SK-N-MC (cell line): ENCODE results near the gene SFRP5.

ENCODE experiments used
- DNase-seq: peaks from one replicate; pipeline ENCODE4 v3.0.0-alpha.2; 2011; ENCODE audit warnings: low read depth, low spot score
- H3K27ac ChIP-seq: fragments of 200-600 bp; sonication (generic); 2 replicates; pipeline ENCODE4 v1.5.1; 2016; ENCODE audit warnings: mixed run types
- H3K36me3 ChIP-seq: fragments of 200-600 bp; sonication (generic); 2 replicates; pipeline ENCODE4 v1.6.1; 2017; ENCODE audit warnings: antibody characterized with exemption, low read length, mixed read lengths; ENCODE audit not compliant: insufficient read depth
- H3K4me3 ChIP-seq: fragments of 200-600 bp; sonication (generic); 2 replicates; pipeline ENCODE4 v1.5.1; 2016
- H3K9ac ChIP-seq: fragments of 200-600 bp; sonication (generic); 2 replicates; pipeline ENCODE4 v1.8.0; 2017; ENCODE audit warnings: mixed run types, mixed read lengths; ENCODE audit not compliant: insufficient read length
- H3K9me3 ChIP-seq: fragments of 200-600 bp; sonication (generic); 2 replicates; pipeline ENCODE4 v1.6.1; 2017; ENCODE audit warnings: low read depth, mild to moderate bottlenecking, antibody characterized with exemption, low read length, moderate library complexity, mixed read lengths
- EZH2 ChIP-seq: fragments of 200-600 bp; sonication (generic); IDR thresholded peaks from one replicate; pipeline ENCODE4 v1.6.1; 2017; ENCODE audit warnings: antibody characterized with exemption
- FOXP2 ChIP-seq: optimal IDR thresholded peaks from 2 replicates; pipeline ENCODE3; 2011; ENCODE audit warnings: mild to moderate bottlenecking, moderate library complexity; ENCODE audit not compliant: insufficient read depth; ENCODE audit errors: extremely low read length, control extremely low read depth
- POLR2AphosphoS5 ChIP-seq: IDR thresholded peaks from 2 replicates; pipeline ENCODE4 v1.6.1; 2012; ENCODE audit warnings: mild to moderate bottlenecking, low read depth, low read length, borderline replicate concordance

Gene SFRP5

DNA sequence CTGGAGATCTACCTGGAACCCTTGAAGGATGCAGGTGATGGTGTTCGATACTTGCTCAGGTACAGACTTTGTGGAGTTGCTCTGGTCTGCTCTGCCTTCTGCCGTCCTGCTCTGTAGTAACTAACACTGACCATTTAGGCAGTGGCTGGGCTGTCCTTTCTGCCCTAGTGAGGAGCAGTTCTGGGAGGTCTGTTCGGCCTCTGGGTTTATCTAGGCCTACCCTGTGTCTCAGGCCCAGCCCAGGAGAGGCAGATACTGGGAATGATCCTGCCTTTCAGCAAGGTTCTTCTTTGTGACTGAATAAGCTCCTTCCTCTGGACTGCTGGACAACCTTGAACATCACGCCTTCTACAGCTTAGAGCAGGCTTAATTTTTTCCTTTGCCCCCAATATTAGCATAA lies 33.2 kb downstream of the SFRP5 start:
- Histone ChIP-seq H3K4me3 (no peak overlapping the region), H3K27ac (no peak overlapping the region), H3K36me3 (no peaks in the 10 kb centered on the region; the same call in 1 of the 2 replicates), H3K9ac (no peak overlapping the region), H3K9me3 (no peaks in the 10 kb centered on the region)
- no peak for DNase-seq
- no peak for TF ChIP-seq POLR2AphosphoS5
- TF ChIP-seq EZH2: no peak
- TF ChIP-seq FOXP2: no peak

DNA sequence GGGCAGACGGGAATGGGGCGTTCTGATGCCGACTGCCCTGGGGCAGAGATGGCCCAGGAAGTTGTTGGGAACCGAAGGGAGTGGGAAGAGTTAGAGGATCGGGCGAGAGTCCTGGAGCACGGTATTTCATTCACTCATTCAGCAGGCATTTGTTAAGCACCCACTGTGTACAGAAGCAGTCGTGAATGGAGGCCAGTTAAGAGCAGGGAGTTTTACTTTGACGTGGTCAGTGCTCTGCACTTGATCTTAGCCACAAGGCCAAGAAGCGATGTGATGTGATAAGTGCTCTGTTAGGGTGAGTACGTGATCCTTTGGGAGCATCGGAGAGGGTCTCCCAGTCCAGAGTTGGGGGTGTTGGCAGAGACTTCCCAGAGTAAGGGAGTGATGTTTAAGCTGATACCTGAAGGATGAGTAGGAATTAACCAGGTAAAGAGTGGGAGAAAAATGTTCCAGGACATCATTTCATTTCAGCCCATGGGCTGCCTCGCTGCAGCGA lies 34.0 kb downstream of the SFRP5 start:
- TF ChIP-seq FOXP2 (no peak), POLR2AphosphoS5 (no peak), EZH2 (no peak)
- Histone ChIP-seq H3K9ac (peak overlapping the region; percentile 87), H3K27ac (no peak overlapping the region), H3K4me3 (peak overlapping the region; percentile 83), H3K9me3 (no peaks in the 10 kb centered on the region), H3K36me3 (no peaks in the 10 kb centered on the region; the same call in 1 of the 2 replicates)
- DNase-seq: no peak

DNA sequence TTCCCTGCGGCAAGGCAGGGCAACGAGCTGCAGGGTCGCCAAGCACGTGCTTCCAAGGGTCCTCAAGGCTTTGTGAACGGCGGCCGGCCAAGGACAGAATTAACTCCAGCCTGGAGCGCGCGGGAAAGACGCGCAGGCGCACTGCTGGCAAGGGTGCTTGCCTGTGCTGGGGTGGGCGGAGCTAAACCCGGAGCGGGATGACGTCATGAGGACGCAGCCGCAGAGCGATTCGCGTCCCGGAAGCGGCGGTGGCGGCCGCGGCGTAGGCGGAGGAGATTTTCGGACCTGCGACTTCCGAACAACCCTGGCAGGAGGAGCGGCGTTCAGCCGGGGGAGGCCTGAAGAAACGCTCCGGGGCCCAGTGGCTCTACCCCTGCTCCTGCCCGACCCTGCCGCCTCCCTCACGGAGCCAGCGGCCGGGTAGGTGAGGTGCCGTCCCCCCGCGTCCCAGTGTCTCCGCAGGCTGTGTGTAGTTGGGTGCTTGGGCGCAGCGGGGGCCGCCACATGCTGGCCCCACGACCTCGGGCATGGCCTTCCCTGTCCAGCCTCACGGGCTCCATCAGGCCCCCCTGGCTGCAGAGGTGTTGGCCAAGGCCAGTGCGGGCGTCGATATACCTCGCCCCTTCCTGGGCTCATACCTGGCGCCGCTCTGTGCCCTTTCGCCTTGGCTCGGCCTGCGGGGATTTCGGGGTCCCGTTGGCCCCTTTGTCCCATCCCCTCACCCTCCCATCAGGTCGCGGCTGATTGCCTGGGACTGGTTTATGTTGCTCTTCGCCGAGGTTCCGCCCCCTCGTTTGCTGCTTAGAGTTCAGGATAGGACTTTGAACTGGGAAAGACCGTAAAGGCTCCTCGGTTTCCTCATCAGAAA lies 34.7 kb downstream of the SFRP5 start, which contains the start of gene ZFYVE27:
Gene ZFYVE27, plus strand, starts transcription at position 227 of the 868 bp plus-strand sequence. CDS start 1,350 bp downstream, outside the sequence.
- peak within 1 kb of the TSS; percentile 83 for H3K4me3 ChIP-seq
- no peak for TF ChIP-seq FOXP2
- TF ChIP-seq POLR2AphosphoS5: peak; percentile 71
- TF ChIP-seq EZH2: no peak
- H3K27ac ChIP-seq: no peak within 1 kb of the TSS
- no peaks in the 10 kb centered on the region for H3K9me3 ChIP-seq
- peak; percentile 39 for DNase-seq
- peak within 1 kb of the TSS; percentile 87 for H3K9ac ChIP-seq
- H3K36me3 ChIP-seq: no peaks in the 10 kb centered on the region; the same call in 1 of the 2 replicates

DNA sequence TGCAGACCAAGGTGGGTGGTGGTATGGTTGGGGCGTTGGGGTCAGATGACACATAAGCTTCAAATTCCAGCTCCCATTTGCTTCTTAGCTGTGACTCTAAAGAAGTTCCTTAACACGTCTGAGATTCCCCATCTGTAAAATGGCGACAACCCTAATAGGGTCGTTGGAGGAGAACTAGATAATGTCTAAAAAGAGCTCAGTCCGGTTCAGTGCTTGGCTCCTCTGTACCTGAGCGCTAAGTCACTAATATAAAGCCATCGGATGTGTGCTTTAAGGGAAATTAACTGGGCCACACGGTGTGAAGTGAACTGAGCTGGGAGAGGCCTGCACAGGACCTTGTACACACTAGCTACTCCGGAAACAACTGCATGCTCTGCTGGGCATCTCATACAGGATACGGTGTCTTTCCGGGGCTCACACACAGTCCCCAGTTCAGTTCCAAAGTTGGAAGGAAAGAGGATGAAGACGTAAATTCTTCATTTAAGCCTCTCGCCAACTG lies 35.3 kb downstream of the SFRP5 start:
- no peaks in the 10 kb centered on the region for H3K9me3 ChIP-seq
- peak overlapping the region; percentile 83 for H3K4me3 ChIP-seq
- TF ChIP-seq EZH2 (no peak), POLR2AphosphoS5 (no peak), FOXP2 (no peak)
- no peak overlapping the region for H3K9ac ChIP-seq
- no peaks in the 10 kb centered on the region; the same call in 1 of the 2 replicates for H3K36me3 ChIP-seq
- H3K27ac ChIP-seq: no peak overlapping the region
- no peak for DNase-seq

DNA sequence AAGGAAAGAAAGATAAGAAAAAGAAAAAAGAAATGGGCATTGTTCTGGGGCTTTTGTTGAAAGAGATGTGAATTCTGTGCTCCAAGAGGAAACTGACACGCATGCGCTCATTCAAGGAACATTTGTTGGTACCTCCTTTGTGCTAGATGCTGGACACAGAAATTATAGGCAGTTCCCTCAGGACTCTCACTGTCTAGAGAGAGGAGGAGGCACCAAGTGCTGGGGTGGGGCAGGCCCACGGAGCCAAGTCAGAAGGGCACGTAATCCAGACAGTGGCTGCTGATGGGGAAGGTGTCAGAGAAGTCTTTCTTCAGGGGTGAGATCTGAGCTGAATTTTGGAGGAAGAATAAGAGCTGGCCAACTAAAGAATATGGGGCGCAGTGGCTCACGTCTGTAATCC lies 37.8 kb downstream of the SFRP5 start:
- H3K9ac ChIP-seq: no peak overlapping the region
- DNase-seq: no peak
- no peaks in the 10 kb centered on the region for H3K36me3 ChIP-seq
- no peaks in the 10 kb centered on the region for H3K9me3 ChIP-seq
- no peak overlapping the region for H3K4me3 ChIP-seq
- TF ChIP-seq EZH2: no peak
- no peak for TF ChIP-seq FOXP2
- no peak for TF ChIP-seq POLR2AphosphoS5
- no peak overlapping the region for H3K27ac ChIP-seq

DNA sequence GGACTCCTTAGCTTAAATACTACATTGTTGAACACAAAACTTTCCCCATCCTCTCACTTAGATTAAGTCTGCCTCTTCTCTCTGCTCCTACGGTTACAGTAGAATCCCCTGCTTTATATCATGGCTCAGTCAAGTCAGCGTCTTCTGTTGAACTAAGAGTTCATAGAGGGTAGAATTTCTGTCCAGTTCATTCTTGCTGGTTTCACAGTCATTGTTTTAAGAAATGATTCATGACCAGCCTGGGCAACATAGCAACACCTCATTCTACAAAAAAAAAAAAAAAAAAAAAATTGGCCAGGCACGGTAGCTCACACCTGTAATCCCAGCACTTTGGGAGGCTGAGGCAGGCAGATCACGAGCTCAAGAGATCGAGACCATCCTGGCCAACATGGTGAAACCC lies 38.5 kb downstream of the SFRP5 start:
- Histone ChIP-seq H3K27ac (no peak overlapping the region), H3K9ac (no peak overlapping the region), H3K4me3 (no peak overlapping the region), H3K9me3 (no peaks in the 10 kb centered on the region), H3K36me3 (no peaks in the 10 kb centered on the region)
- no peak for DNase-seq
- TF ChIP-seq POLR2AphosphoS5 (no peak), EZH2 (no peak), FOXP2 (no peak)

DNA sequence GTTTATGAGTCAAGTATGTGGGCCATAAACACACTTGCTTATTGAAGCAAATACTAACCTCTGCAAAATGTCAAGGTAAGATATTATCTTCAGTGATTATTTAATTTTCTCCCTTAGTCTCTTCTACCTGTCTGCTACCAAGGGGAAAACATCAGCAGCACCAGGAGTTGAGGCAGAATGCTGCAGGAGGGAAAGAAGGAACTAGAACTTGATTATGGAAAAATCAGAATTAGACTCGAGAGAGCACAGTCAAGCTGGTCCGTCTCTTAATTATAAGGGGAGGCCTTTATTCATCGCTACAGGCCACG lies 39.8 kb downstream of the SFRP5 start:
- Histone ChIP-seq H3K4me3 (no peak overlapping the region), H3K9me3 (no peaks in the 10 kb centered on the region)
- TF ChIP-seq EZH2 (no peak), FOXP2 (no peak), POLR2AphosphoS5 (no peak)

DNA sequence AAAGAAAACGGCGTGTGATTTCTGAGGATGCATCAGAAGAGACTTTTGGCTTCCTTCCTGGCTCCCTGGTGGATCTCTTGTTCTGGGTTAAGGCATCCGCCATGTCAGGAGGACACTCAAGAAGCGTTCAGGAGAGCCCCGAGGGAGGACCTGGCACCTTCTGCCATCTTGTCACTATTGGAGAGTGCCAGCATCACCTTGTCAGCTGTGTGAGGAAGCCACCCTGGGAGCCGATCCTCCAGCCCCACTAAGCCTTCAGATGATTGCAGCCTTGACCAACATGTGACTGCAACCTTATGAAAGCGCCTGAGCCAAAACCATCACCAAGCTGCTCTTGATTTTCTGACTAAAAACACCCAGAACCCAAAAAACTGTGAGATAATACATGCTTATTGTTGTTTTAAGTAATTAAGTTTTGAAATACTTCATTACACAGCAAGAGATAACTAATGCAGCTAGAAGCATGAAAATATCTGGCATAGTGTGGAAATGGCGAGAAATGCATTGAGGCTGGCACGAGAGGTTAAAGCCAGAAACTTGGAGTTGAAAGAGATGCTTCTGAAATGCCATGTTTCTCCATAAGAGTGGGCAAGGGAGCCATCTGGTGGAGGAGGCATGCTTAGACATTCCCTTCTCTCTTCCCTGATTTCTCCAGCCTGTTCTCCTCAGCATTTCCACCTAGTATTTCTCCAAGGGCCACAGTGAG lies 40.3 kb downstream of the SFRP5 start:
- H3K36me3 ChIP-seq: no peaks in the 10 kb centered on the region
- no peak for DNase-seq
- TF ChIP-seq POLR2AphosphoS5 (no peak), FOXP2 (no peak), EZH2 (no peak)

More for the DNA sequence above, 39.8 kb downstream of the SFRP5 start:
- H3K36me3 ChIP-seq: no peaks in the 10 kb centered on the region
- no peak overlapping the region for H3K9ac ChIP-seq
- H3K27ac ChIP-seq: no peak overlapping the region
- DNase-seq: no peak

More for the DNA sequence above, 40.3 kb downstream of the SFRP5 start:
- H3K9ac ChIP-seq: no peak overlapping the region
- H3K9me3 ChIP-seq: no peaks in the 10 kb centered on the region
- no peak overlapping the region for H3K27ac ChIP-seq
- no peak overlapping the region for H3K4me3 ChIP-seq
